IMR-90 (cell line): Measurements from ENCODE around the gene CAPN10. TPM values are rescaled to one million over a fixed set of nuclear protein-coding genes. Genes with fewer than 3 reads are reported as not detected.

Source experiments
- ATAC-seq: fragments of 200-7000 bp; cut with Tn5 transposase; 2 replicates; pipeline ENCODE4 v1.9.1; 2020; ENCODE audit warnings: low read depth, mild to moderate bottlenecking, moderate library complexity
- BruUV-seq: library from RNA; stranded (reverse); fragments of 400-500 nt; replicated peaks from 2 replicates; lab custom pipeline; 2021; lab: Mats Ljungman, UMichigan
- CTCF ChIA-PET: fragments of 300-600 bp; formaldehyde crosslinking; extraction: SDS; loops from one replicate; lab custom pipeline; 2021; ENCODE audit warnings: antibody characterized with exemption; lab: Yijun Ruan, JAX
- POLR2A ChIA-PET: fragments of 300-600 bp; sonication (Branson Sonifier 250); formaldehyde crosslinking; loops from one replicate; lab custom pipeline; 2022; ENCODE audit warnings: antibody characterized with exemption; ENCODE audit not compliant: unreplicated experiment; lab: Charles Lee
- DNase-seq: peaks from one replicate; pipeline ENCODE4 v3.0.0; 2013
- H2AFZ ChIP-seq: replicated peaks from 2 replicates; pipeline ENCODE3; 2013; ENCODE audit warnings: low read length, mild to moderate bottlenecking; ENCODE audit not compliant: poor library complexity
- H2AK5ac ChIP-seq: 2 replicates; pipeline ENCODE4 v1.6.1; 2013; ENCODE audit warnings: low read depth, low read length, inconsistent platforms
- H2AK9ac ChIP-seq: replicated peaks from 2 replicates; pipeline ENCODE3; 2013; ENCODE audit warnings: mild to moderate bottlenecking, low read depth, low read length, moderate library complexity; ENCODE audit not compliant: poor library complexity
- H2BK120ac ChIP-seq: 2 replicates; pipeline ENCODE4 v1.6.1; 2013; ENCODE audit warnings: low read depth, low read length, inconsistent platforms
- H2BK15ac ChIP-seq: 3 replicates; pipeline ENCODE4 v1.6.1; 2013; ENCODE audit warnings: low read depth, low read length, inconsistent platforms
- H2BK20ac ChIP-seq: 2 replicates; pipeline ENCODE4 v1.6.1; 2013; ENCODE audit warnings: low read depth, mild to moderate bottlenecking, inconsistent platforms, low read length, moderate library complexity
- H2BK5ac ChIP-seq: 2 replicates; pipeline ENCODE4 v1.6.1; 2013; ENCODE audit warnings: mild to moderate bottlenecking, low read depth, low read length, inconsistent platforms; ENCODE audit not compliant: poor library complexity, severe bottlenecking
- H3K14ac ChIP-seq: replicated peaks from 2 replicates; pipeline ENCODE4 v1.6.1; 2013; ENCODE audit warnings: low read depth, low read length, inconsistent platforms
- H3K18ac ChIP-seq: 2 replicates; pipeline ENCODE4 v1.6.1; 2013; ENCODE audit warnings: low read depth, low read length, control low read depth
- H3K23ac ChIP-seq: 2 replicates; pipeline ENCODE4 v1.6.1; 2013; ENCODE audit warnings: low read depth, low read length, inconsistent platforms
- H3K27ac ChIP-seq: 2 replicates; pipeline ENCODE4 v1.5.1; 2013; ENCODE audit warnings: mild to moderate bottlenecking, control low read depth, low read length; ENCODE audit not compliant: insufficient read depth
- H3K27me3 ChIP-seq: 2 replicates; pipeline ENCODE4 v1.6.1; 2013; ENCODE audit warnings: low read length; ENCODE audit not compliant: control insufficient read depth, insufficient read depth
- H3K36me3 ChIP-seq: 2 replicates; pipeline ENCODE4 v1.6.1; 2013; ENCODE audit warnings: low read length, mixed read lengths; ENCODE audit not compliant: control insufficient read depth, insufficient read depth
- H3K4ac ChIP-seq: 2 replicates; pipeline ENCODE4 v1.6.1; 2013; ENCODE audit warnings: low read depth, low read length, inconsistent platforms
- H3K4me1 ChIP-seq: 2 replicates; pipeline ENCODE4 v1.6.1; 2013; ENCODE audit warnings: low read length, mixed read lengths; ENCODE audit not compliant: control insufficient read depth, insufficient read depth
- H3K4me2 ChIP-seq: 2 replicates; pipeline ENCODE4 v1.6.1; 2013; ENCODE audit warnings: low read depth, mild to moderate bottlenecking, control low read depth, low read length, moderate library complexity
- H3K4me3 ChIP-seq: 2 replicates; pipeline ENCODE4 v1.5.1; 2013; ENCODE audit warnings: low read depth, mild to moderate bottlenecking, control low read depth, low read length, moderate library complexity; ENCODE audit not compliant: insufficient read depth
- H3K56ac ChIP-seq: 2 replicates; pipeline ENCODE4 v1.6.1; 2013; ENCODE audit warnings: low read length, inconsistent platforms; ENCODE audit not compliant: insufficient read depth; ENCODE audit errors: extremely low read depth
- H3K79me1 ChIP-seq, 2 experiments: 2 replicates each; pipeline ENCODE4 v1.6.1; 2013; ENCODE audit warnings: low read length in 2 of 2, inconsistent platforms in 1 of 2, low read depth in 1 of 2
- H3K9ac ChIP-seq: 2 replicates; pipeline ENCODE4 v1.6.1; 2013; ENCODE audit warnings: low read depth, low read length, control low read depth
- H3K9me1 ChIP-seq: 2 replicates; pipeline ENCODE4 v1.6.1; 2013; ENCODE audit warnings: low read length, inconsistent platforms; ENCODE audit not compliant: insufficient read depth
- H3K9me3 ChIP-seq: 2 replicates; pipeline ENCODE4 v1.6.1; 2013; ENCODE audit warnings: low read length; ENCODE audit not compliant: control insufficient read depth, insufficient read depth
- H4K20me1 ChIP-seq: 2 replicates; pipeline ENCODE4 v1.6.1; 2013; ENCODE audit warnings: low read length, inconsistent platforms; ENCODE audit not compliant: insufficient read depth
- H4K5ac ChIP-seq: 2 replicates; pipeline ENCODE4 v1.6.1; 2013; ENCODE audit warnings: mild to moderate bottlenecking, low read depth, low read length, control low read depth
- H4K8ac ChIP-seq, 2 experiments: 2 replicates each; pipeline ENCODE4 v1.6.1; 2013; ENCODE audit warnings: low read depth in 2 of 2, low read length in 2 of 2, control low read depth in 1 of 2, inconsistent platforms in 1 of 2
- H4K91ac ChIP-seq: 2 replicates; pipeline ENCODE4 v1.6.1; 2013; ENCODE audit warnings: low read depth, low read length, inconsistent platforms; ENCODE audit not compliant: insufficient read depth
- BHLHE40 ChIP-seq: fragments of 150-350 bp; IDR thresholded peaks from 2 replicates; pipeline ENCODE4 v1.6.1; 2016; ENCODE audit warnings: mild to moderate bottlenecking, low read depth, low read length
- CEBPB ChIP-seq: IDR thresholded peaks from 2 replicates; pipeline ENCODE4 v1.6.1; 2012; ENCODE audit warnings: low read depth, low read length, improper control_type of control experiment
- CHD1 ChIP-seq: IDR thresholded peaks from 2 replicates; pipeline ENCODE4 v1.6.1; 2012; ENCODE audit warnings: low read depth, low read length, improper control_type of control experiment
- MAFK ChIP-seq: IDR thresholded peaks from 2 replicates; pipeline ENCODE4 v1.6.1; 2012; ENCODE audit warnings: low read depth, low read length, improper control_type of control experiment
- MAZ ChIP-seq: IDR thresholded peaks from 2 replicates; pipeline ENCODE4 v1.6.1; 2012; ENCODE audit warnings: low read depth, mild to moderate bottlenecking, low read length, improper control_type of control experiment, moderate library complexity, borderline replicate concordance
- NFE2L2 ChIP-seq: fragments of 150-350 bp; IDR thresholded peaks from 2 replicates; pipeline ENCODE4 v1.6.1; 2016; ENCODE audit warnings: low read depth, mild to moderate bottlenecking, low read length
- RCOR1 ChIP-seq: IDR thresholded peaks from 2 replicates; pipeline ENCODE4 v1.6.1; 2012; ENCODE audit warnings: mild to moderate bottlenecking, low read length, improper control_type of control experiment; ENCODE audit not compliant: insufficient replicate concordance
- RFX5 ChIP-seq: IDR thresholded peaks from 2 replicates; pipeline ENCODE4 v1.8.0; 2012; ENCODE audit warnings: low read depth, mild to moderate bottlenecking, low read length, moderate library complexity
- SMC3 ChIP-seq: fragments of 150-350 bp; IDR thresholded peaks from 2 replicates; pipeline ENCODE4 v1.6.1; 2016; ENCODE audit warnings: low read depth, mild to moderate bottlenecking, antibody characterized with exemption, low read length, moderate library complexity
- WGBS, 2 experiments: methylation state at CpG; one replicate each; pipeline versions ENCODE4 v1.1.5 to v1.1.7; 2013; ENCODE audit warnings: missing lambda C conversion rate in 2 of 2; ENCODE audit not compliant: insufficient read length in 1 of 2; ENCODE audit errors: extremely low coverage in 2 of 2; 5-methylcytosine and 5-hydroxymethylcytosine counted together
- dilution Hi-C: fragments of 300-500 bp; cut with HindIII; formaldehyde crosslinking; loops from one replicate; pipeline ENCODE4 v1.14.3; 2018; ENCODE audit warnings: low sequenced_read_pairs; ENCODE audit not compliant: unreplicated experiment
- in situ Hi-C: fragments of 300-500 bp; cut with MboI; formaldehyde crosslinking; loops from 3 replicates; pipeline ENCODE4 v1.14.3; 2019; ENCODE audit warnings: low sequenced_read_pairs, inconsistent platforms, mixed read lengths
- intact Hi-C: fragments of 100-400 bp; cut with micrococcal nuclease; formaldehyde crosslinking; loops from 2 replicates; pipeline ENCODE4 v1.10.0; 2022
- polyA plus RNA-seq, 3 experiments: library from polyadenylated mRNA; depleted of rRNA; stranded (reverse); fragments of >200 nt; gene quantifications; 2 replicates each; pipeline ENCODE4 v1.2.3, GENCODE V29; 2012; ENCODE audit warnings: low replicate concordance in 1 of 3
- total RNA-seq: library from RNA; depleted of rRNA; stranded (reverse); fragments of >200 nt; gene quantifications from 2 replicates; pipeline ENCODE4 v1.2.3, GENCODE V29; 2012
- TF ChIP-seq, protein P1 (sequence below): fragments of 150-350 bp; IDR thresholded peaks from 2 replicates; pipeline ENCODE4 v1.6.1; 2017; ENCODE audit warnings: mild to moderate bottlenecking, antibody characterized with exemption, low read length, low read depth

CAPN10 gene
- total and polyA plus RNA-seq, 2 of the 4 experiments (the other 2 are of a cell fraction): 6.3 to 20.9 TPM

DNA sequence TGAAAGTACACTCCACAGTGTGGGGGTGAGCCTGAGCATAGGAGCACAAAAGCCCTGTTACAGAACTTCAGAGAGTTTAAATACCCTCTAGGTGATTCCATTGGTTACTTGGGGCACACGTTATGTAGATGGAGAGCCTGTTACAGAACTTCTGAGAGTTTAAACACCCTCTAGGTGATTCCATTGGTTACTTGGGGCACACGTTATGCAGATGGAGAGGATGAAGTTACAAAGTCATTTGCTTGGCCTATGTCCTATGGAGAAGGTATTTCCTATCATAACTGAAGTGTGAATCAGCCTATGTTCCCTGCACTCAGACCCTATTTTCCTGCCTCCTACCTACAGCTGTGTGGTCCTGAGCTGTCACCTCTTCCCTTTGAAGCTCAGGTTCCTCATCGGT lies 3.8 kb upstream of the CAPN10 start:
- Histone ChIP-seq H2BK120ac (no peak overlapping the region), H3K4me2 (no peak overlapping the region), H3K14ac (no peak overlapping the region), H4K8ac (no peak overlapping the region), H3K4me3 (no peak overlapping the region), H3K23ac (no peak overlapping the region), H3K56ac (no peak overlapping the region), H2BK15ac (no peak overlapping the region), H2AFZ (no peak overlapping the region), H2AK9ac (no peak overlapping the region), H2BK5ac (no peak overlapping the region), H4K91ac (no peak overlapping the region), H3K27me3 (no peaks in the 10 kb centered on the region), H3K36me3 (peaks cover 3% of the 10 kb centered on the region), H2BK20ac (no peak overlapping the region), H2AK5ac (no peak overlapping the region), H3K4me1 (peaks cover 22% of the 10 kb centered on the region), H3K9me1 (peaks cover 28% of the 10 kb centered on the region), H3K27ac (no peak overlapping the region), H3K9ac (no peak overlapping the region), H3K18ac (no peak overlapping the region), H3K4ac (no peak overlapping the region), H4K20me1 (peaks cover 31% of the 10 kb centered on the region), H4K5ac (no peak overlapping the region), H3K9me3 (peaks cover 2% of the 10 kb centered on the region; the same call in 1 of the 2 replicates), H3K79me1 (peaks cover 34 to 78% of the 10 kb centered on the region in 2 experiments; a peak in 3 of 4 replicates)
- intact Hi-C loops: no loop called here
- BruUV-seq: no TSS peak
- ATAC-seq: no peak
- CTCF ChIA-PET: no interaction called here
- WGBS, 2 experiments: no CpG with 5 or more reads among the region's 3 CpGs
- in situ Hi-C loops: no loop called here
- no peak for DNase-seq
- dilution Hi-C loops: no loop called here
- POLR2A ChIA-PET: no interaction called here
- TF ChIP-seq SMC3: no peak
- no peak for TF ChIP-seq BHLHE40
- no peak for TF ChIP-seq RCOR1
- TF ChIP-seq, protein P1, sequence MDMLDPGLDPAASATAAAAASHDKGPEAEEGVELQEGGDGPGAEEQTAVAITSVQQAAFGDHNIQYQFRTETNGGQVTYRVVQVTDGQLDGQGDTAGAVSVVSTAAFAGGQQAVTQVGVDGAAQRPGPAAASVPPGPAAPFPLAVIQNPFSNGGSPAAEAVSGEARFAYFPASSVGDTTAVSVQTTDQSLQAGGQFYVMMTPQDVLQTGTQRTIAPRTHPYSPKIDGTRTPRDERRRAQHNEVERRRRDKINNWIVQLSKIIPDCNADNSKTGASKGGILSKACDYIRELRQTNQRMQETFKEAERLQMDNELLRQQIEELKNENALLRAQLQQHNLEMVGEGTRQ: no peak
- TF ChIP-seq MAFK: no peak
- no peak for TF ChIP-seq MAZ
- no peak for TF ChIP-seq NFE2L2
- no peak for TF ChIP-seq CEBPB
- TF ChIP-seq RFX5: no peak
- no peak for TF ChIP-seq CHD1
